Stimulated activated CD4-positive, alpha-beta T cell treated with anti-CD3 and anti-CD28 coated beads, TNF-alpha, amount 100 ng/mL, for 4 hours (primary cell): ENCODE data around the gene MLH1.

Source experiments
- DNase-seq, 3 experiments: peaks; one replicate each; pipeline ENCODE4 v3.0.0-alpha.2; 2020; ENCODE audit warnings: low read depth in 3 of 3

The MLH1 gene

DNA sequence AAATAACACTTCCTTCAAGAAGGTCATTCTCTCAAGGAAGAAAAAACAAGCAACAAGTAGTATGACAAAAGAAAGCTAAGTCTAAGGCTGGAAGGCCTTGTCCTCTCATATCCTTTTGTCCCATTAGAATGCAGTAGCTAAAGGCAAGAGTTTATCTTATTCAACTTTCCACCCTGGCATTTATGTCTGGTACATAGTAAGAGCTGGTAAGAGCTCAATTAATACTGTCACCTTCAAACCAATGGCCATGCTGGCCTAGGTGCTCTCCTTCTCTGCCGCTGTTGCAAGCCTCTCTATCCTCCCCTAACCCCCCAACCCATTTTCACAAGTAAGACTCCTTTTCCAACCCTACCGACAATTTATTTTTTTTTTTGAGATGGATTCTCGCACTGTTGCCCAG is 99.2 kb downstream of the MLH1 start:
- no peak for DNase-seq

- DNase-seq: no peak
Observed at GRCh38 chr3:37093481-37093880, 100.2 kb downstream of the MLH1 start.

DNA sequence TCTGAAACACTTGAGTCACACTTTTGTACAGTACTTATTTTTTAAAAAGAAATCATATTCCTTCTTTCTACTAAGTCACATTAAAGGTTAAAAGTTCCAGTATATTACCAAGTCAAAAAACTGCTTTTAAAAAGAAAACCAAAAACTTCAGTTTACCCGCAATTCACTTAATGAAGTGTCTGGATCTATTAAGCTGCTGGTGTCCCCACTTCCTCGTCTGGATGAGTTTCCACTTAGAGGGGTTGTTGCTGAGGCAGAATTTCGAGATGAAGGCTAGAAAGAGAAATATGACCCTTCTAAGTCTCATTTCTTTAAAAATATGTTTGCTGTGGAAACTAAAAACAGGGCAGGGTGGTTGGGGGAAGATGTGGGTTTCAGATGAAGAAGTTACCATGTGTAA is 101.3 kb downstream of the MLH1 start:
- DNase-seq: no peak

- DNase-seq: no peak
Observed at GRCh38 chr3:37096288-37096687, 103.0 kb downstream of the MLH1 start.

DNA sequence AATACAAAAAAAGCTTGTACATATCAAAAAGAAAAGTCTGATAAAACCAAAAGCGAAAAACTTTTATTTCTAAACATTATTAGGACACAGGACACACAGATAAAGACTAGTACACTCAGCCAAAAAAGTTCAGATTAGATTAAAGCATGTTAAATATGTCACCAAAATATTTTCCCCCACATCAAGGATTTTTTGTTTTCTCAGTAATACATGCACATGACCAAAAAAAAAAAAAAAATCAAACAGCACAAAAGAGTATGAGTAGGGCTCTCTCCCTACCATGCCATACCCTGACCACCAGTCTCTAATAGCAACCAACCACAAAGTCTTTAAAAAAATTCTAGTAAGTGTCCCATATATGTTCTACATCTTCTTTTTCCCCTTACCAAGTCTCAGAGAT is 103.7 kb downstream of the MLH1 start:
- DNase-seq: no peak

- DNase-seq: no peak
Observed at GRCh38 chr3:37097776-37098175, 104.5 kb downstream of the MLH1 start.

DNA sequence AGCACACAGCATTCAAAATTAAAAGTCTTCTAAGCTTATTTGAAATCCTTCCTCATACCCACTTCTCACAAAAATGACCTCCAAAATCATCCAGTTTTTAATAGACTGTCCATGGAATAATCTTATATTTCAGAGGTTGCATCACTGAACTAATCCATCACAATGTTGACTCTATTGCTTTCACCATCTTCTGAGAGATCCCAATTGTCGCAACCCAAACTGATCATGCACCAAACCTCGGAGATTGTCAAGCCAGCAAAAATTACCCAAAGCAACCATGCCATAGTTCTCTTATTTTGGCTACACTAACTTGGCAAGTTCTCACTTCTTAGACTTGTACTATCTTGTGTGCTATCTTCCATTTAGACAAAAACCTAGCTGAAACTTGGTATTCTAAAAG is 105.6 kb downstream of the MLH1 start:
- no peak for DNase-seq

GRCh38 chr3:37099469-37099868 is 106.2 kb downstream of the MLH1 start:
- no peak for DNase-seq

GRCh38 chr3:37100411-37100810 is 107.1 kb downstream of the MLH1 start:
- no peak for DNase-seq
